ENCODE measurements around the gene DNM1.

- no peak for TF ChIP-seq CTCF (IDR thresholded peaks at IDR 0.05)
- TF ChIP-seq POLR2A (IDR thresholded peaks at IDR 0.05) = no peak
These were observed 43.3 kb downstream of the DNM1 start for GRCh38 chr9:128246471-128246870.
